Nephron progenitor cell (in vitro differentiated cells): Measurements from ENCODE around the gene GNG8.
A peak's percentile ranks its signal among the peaks of the same experiment; 100 is the strongest.

Experiments
- DNase-seq: peaks from one replicate; pipeline ENCODE4 v3.0.0; 2021
- H3K27ac Mint-ChIP-seq: 2 replicates; pipeline ENCODE4 v1.8.0; 2021; ENCODE audit warnings: mild to moderate bottlenecking, moderate library complexity, mixed read lengths
- H3K27me3 Mint-ChIP-seq: 2 replicates; pipeline ENCODE4 v1.8.0; 2021; ENCODE audit warnings: mild to moderate bottlenecking, low read depth, mixed read lengths; ENCODE audit not compliant: poor library complexity
- H3K36me3 Mint-ChIP-seq: 2 replicates; pipeline ENCODE4 v1.8.0; 2021; ENCODE audit warnings: low read depth, mixed read lengths
- H3K4me1 Mint-ChIP-seq: 2 replicates; pipeline ENCODE4 v1.8.0; 2021; ENCODE audit warnings: mixed read lengths
- H3K4me3 Mint-ChIP-seq: 2 replicates; pipeline ENCODE4 v1.8.0; 2021; ENCODE audit warnings: mild to moderate bottlenecking, moderate library complexity, mixed read lengths
- H3K9me3 Mint-ChIP-seq: 2 replicates; pipeline ENCODE4 v1.8.0; 2021; ENCODE audit warnings: mild to moderate bottlenecking, moderate library complexity, mixed read lengths
- CTCF ChIP-seq: fragments of 200-600 bp; sonication (generic); IDR thresholded peaks from 2 replicates; pipeline ENCODE4 v1.5.0; 2021; ENCODE audit warnings: antibody characterized with exemption

Gene GNG8

GRCh38 chr19:46620267-46620666, 15.7 kb downstream of the GNG8 start:
- H3K27ac Mint-ChIP-seq: no peak overlapping the region
- H3K4me3 Mint-ChIP-seq: no peak overlapping the region
- H3K9me3 Mint-ChIP-seq: no peaks in the 10 kb centered on the region
- H3K4me1 Mint-ChIP-seq: peaks cover 53% of the 10 kb centered on the region
- no peaks in the 10 kb centered on the region for H3K36me3 Mint-ChIP-seq
- no peak for TF ChIP-seq CTCF
- peaks cover 9% of the 10 kb centered on the region for H3K27me3 Mint-ChIP-seq
- no peak for DNase-seq

- H3K27me3 Mint-ChIP-seq: peaks cover 3% of the 10 kb centered on the region
- no peak overlapping the region for H3K27ac Mint-ChIP-seq
- H3K4me1 Mint-ChIP-seq: peaks cover 48% of the 10 kb centered on the region
- no peaks in the 10 kb centered on the region for H3K9me3 Mint-ChIP-seq
- no peak for DNase-seq
- H3K36me3 Mint-ChIP-seq: no peaks in the 10 kb centered on the region
- no peak for TF ChIP-seq CTCF
- no peak overlapping the region for H3K4me3 Mint-ChIP-seq
These were observed 17.3 kb downstream of the GNG8 start for GRCh38 chr19:46618670-46619231.

GRCh38 chr19:46617601-46618000, 18.4 kb downstream of the GNG8 start:
- Mint-ChIP-seq H3K4me3 (no peak overlapping the region), H3K9me3 (no peaks in the 10 kb centered on the region), H3K27ac (no peak overlapping the region), H3K27me3 (peaks cover 3% of the 10 kb centered on the region), H3K4me1 (peaks cover 48% of the 10 kb centered on the region), H3K36me3 (no peaks in the 10 kb centered on the region)
- no peak for DNase-seq
- no peak for TF ChIP-seq CTCF

- H3K4me3 Mint-ChIP-seq: no peak overlapping the region
- no peaks in the 10 kb centered on the region for H3K9me3 Mint-ChIP-seq
- H3K36me3 Mint-ChIP-seq: no peaks in the 10 kb centered on the region
- H3K27ac Mint-ChIP-seq: no peak overlapping the region
- DNase-seq: peak; percentile 73
- TF ChIP-seq CTCF: peak; percentile 46
- peaks cover 40% of the 10 kb centered on the region for H3K4me1 Mint-ChIP-seq
- H3K27me3 Mint-ChIP-seq: peaks cover 3% of the 10 kb centered on the region
These were observed 19.2 kb downstream of the GNG8 start for GRCh38 chr19:46616631-46617322.

- H3K4me3 Mint-ChIP-seq: no peak overlapping the region
- no peaks in the 10 kb centered on the region for H3K36me3 Mint-ChIP-seq
- DNase-seq: no peak
- peaks cover 32% of the 10 kb centered on the region for H3K4me1 Mint-ChIP-seq
- no peak for TF ChIP-seq CTCF
- no peaks in the 10 kb centered on the region for H3K9me3 Mint-ChIP-seq
- no peak overlapping the region for H3K27ac Mint-ChIP-seq
- peaks cover 3% of the 10 kb centered on the region for H3K27me3 Mint-ChIP-seq
These were observed 20.0 kb downstream of the GNG8 start for GRCh38 chr19:46615966-46616365.
